Measurements from ENCODE around the gene DNM1L.

- TF ChIP-seq CTCF (IDR thresholded peaks at IDR 0.05; ENCODE audit: borderline replicate concordance, extremely low read depth, low read length, poor library complexity, severe bottlenecking) (no peak), EZH2 (IDR thresholded peaks at IDR 0.05; ENCODE audit: borderline replicate concordance, low read depth, low read length, severe bottlenecking) (no peak)
Observed at GRCh38 chr12:32788405-32788804, 109.3 kb downstream of the DNM1L start.

Data from DND-41 (cell line).